ENCODE results near the gene ANKDD1B. TPM values are rescaled to one million over a fixed set of nuclear protein-coding genes. Genes with fewer than 3 reads are reported as not detected.

Gene ANKDD1B
- total RNA-seq, 2 donors from 2014 or later: 1.6 TPM; not detected in 1

DNA sequence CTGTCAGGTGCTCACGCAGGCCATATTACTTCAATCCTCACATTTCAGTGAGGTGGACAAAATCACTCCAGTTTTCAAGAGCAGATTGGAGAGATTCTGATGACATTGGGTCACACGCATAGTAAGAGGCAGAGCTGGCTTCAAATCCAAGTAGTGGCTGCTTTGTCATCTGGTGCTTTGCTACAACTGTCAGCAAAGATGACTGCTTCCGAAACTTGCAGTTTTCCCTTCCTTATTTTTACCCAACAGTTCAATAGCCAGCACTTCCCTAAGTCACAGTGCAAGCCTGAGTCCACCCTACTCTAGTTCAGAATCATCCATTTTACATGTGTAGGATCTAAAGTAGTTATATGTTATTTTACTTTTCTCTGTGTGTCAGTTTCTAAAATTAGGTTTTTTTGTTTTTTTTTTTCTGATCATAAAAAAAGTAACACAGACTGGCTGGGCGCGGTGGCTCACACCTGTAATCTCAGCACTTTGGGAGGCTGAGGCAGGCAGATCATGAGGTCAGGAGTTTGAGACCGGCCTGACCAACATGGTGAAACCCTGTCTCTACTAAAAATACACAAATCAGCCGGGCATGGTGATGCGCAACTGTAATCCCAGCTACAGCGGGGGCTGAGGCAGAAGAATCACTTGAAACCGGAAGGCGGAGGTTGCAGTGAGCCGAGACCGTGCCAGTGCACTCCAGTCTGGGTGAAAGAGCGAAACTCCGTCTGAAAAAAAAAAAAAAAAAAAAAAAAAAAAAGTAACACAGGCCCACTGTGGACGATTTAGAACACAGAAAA lies 49.6 kb downstream of the ANKDD1B start:
- no peak for TF ChIP-seq CTCF (IDR thresholded peaks at IDR 0.05)
- H3K27ac ChIP-seq: no peak overlapping the region
- H3K9me3 ChIP-seq: no peaks in the 10 kb centered on the region
- H3K27me3 ChIP-seq (replicated peaks; ENCODE audit: insufficient read depth): no peaks in the 10 kb centered on the region
- no peaks in the 10 kb centered on the region for H3K36me3 ChIP-seq
- no peak for DNase-seq (ENCODE audit: low spot score)
- no peak for ATAC-seq (ENCODE audit: insufficient number of reproducible peaks, low FRiP score, low read depth)
- peaks cover 4 to 6% of the 10 kb centered on the region in 2 donors for H3K4me1 ChIP-seq (ENCODE audit: control insufficient read depth in 1 of 2, low read depth in 2 of 2)
- no peak overlapping the region for H3K4me3 ChIP-seq

- Histone ChIP-seq H3K36me3 (no peaks in the 10 kb centered on the region), H3K9me3 (no peaks in the 10 kb centered on the region), H3K27ac (no peak overlapping the region), H3K27me3 (replicated peaks; ENCODE audit: insufficient read depth) (no peaks in the 10 kb centered on the region), H3K4me1 (ENCODE audit: control insufficient read depth in 1 of 2, low read depth in 2 of 2) (no peaks in the 10 kb centered on the region), H3K4me3 (no peak overlapping the region)
- no peak for ATAC-seq (ENCODE audit: insufficient number of reproducible peaks, low FRiP score, low read depth)
- DNase-seq (ENCODE audit: low spot score): no peak
- TF ChIP-seq CTCF (IDR thresholded peaks at IDR 0.05): no peak
Measured at GRCh38 chr5:75662061-75662460, 50.8 kb downstream of the ANKDD1B start.

- no peaks in the 10 kb centered on the region for H3K27me3 ChIP-seq (replicated peaks; ENCODE audit: insufficient read depth)
- no peak overlapping the region for H3K4me3 ChIP-seq
- H3K36me3 ChIP-seq: no peaks in the 10 kb centered on the region
- peaks cover 2 to 5% of the 10 kb centered on the region in 2 donors for H3K4me1 ChIP-seq (ENCODE audit: control insufficient read depth in 1 of 2, low read depth in 2 of 2)
- TF ChIP-seq CTCF (IDR thresholded peaks at IDR 0.05): no peak
- H3K9me3 ChIP-seq: no peaks in the 10 kb centered on the region
- no peak overlapping the region for H3K27ac ChIP-seq
- DNase-seq (ENCODE audit: low spot score) (no peak), ATAC-seq (ENCODE audit: insufficient number of reproducible peaks, low FRiP score, low read depth) (no peak)
Measured at GRCh38 chr5:75663579-75664284, 52.5 kb downstream of the ANKDD1B start.

DNA sequence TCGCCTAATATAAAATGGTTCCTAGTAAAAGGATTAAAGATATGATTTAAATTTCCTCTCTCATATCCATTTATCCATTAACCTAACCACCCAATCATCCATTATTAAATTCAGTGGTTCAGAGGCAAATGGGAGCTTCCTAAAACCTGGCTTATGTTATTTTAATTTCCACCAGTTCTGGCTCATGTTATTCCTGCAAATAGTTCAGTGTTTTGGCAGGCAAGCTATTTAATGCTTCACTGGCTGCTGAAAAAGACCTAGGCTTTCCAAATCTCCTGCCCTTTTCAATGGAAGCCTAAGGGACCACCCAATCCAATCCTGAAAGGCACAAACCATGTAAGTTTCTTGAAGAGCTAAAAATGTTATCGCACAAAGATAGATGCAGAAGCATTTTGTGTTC lies 53.7 kb downstream of the ANKDD1B start:
- DNase-seq (ENCODE audit: low spot score) (no peak), ATAC-seq (ENCODE audit: insufficient number of reproducible peaks, low FRiP score, low read depth) (no peak)
- H3K27me3 ChIP-seq (replicated peaks; ENCODE audit: insufficient read depth): no peaks in the 10 kb centered on the region
- TF ChIP-seq CTCF (IDR thresholded peaks at IDR 0.05): no peak
- no peak overlapping the region for H3K27ac ChIP-seq
- H3K9me3 ChIP-seq: no peaks in the 10 kb centered on the region
- peaks cover 10 to 13% of the 10 kb centered on the region in 2 donors for H3K4me1 ChIP-seq (ENCODE audit: control insufficient read depth in 1 of 2, low read depth in 2 of 2)
- H3K4me3 ChIP-seq: no peak overlapping the region
- no peaks in the 10 kb centered on the region for H3K36me3 ChIP-seq

GRCh38 chr5:75666801-75667200 lies 55.5 kb downstream of the ANKDD1B start:
- H3K36me3 ChIP-seq: no peaks in the 10 kb centered on the region
- no peaks in the 10 kb centered on the region for H3K9me3 ChIP-seq
- H3K27me3 ChIP-seq (replicated peaks; ENCODE audit: insufficient read depth): no peaks in the 10 kb centered on the region
- no peak overlapping the region for H3K4me3 ChIP-seq
- ATAC-seq (ENCODE audit: insufficient number of reproducible peaks, low FRiP score, low read depth) (no peak), DNase-seq (ENCODE audit: low spot score) (no peak)
- TF ChIP-seq CTCF (IDR thresholded peaks at IDR 0.05): no peak
- H3K4me1 ChIP-seq (ENCODE audit: control insufficient read depth in 1 of 2, low read depth in 2 of 2): peaks cover 10 to 18% of the 10 kb centered on the region in 2 donors
- no peak overlapping the region for H3K27ac ChIP-seq
